A172 (cell line): Measurements from ENCODE around the gene EIF4A3. TPM values are rescaled to one million over a fixed set of nuclear protein-coding genes. Genes with fewer than 3 reads are reported as not detected.
"Not testable (repeated sequence)": the region's sequence is repeated elsewhere in the genome, so short reads cannot be mapped to it uniquely, and the experiment has no call there.

ENCODE experiments used
- DNase-seq: peaks from one replicate; pipeline ENCODE4 v3.0.0-alpha.2; 2015; ENCODE audit warnings: low spot score
- total RNA-seq: library from RNA; depleted of rRNA; stranded (reverse); fragments of >200 nt; shearing (Covaris generic); gene quantifications from 2 replicates; pipeline ENCODE4 v1.2.3, GENCODE V29; 2014

Gene EIF4A3
- total RNA-seq, 1 experiment from 2014 or later, result 184 TPM

DNA sequence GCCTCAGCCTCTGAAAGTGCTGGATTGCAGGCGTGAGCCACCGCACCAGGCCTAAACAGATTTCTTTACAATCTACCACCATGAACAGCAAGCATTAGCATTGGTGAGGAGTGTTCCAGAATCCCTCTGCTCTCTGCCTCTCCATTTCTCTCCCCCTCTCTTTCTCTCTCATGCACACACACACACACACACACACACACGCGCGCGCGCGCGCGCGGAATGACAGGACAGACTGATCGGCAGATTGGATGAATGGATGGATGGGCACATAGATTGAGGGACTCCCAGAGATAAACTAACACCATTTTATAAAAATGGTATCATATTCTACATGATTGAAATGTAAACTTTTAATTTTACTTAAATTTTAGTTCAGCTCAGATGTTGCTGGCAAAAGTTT, 26.2 kb upstream of the EIF4A3 start:
- no peak for DNase-seq

DNA sequence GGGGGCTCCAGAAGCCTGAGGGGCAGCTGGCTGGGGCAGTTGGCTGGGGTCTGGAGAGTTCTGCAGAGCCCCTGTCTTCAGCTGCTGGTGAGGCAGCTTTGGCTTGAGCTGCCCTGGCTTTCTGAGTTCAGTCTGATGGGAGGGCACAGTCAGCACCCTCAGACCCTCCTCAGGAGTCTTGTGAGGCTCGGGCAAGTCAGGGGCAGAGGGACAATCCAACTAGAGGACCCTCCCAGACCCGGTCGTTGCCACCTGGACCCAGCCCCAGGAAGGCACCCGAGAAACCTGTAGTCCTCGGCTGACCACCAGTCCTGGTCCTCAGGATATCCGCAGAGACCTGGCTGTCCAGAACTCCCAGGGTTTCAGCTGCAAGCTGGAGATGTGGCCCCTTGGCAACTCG, 24.8 kb upstream of the EIF4A3 start:
- DNase-seq, result no peak

GRCh38 chr17:80169784-80170500, 23.0 kb upstream of the EIF4A3 start, which contains the start of gene CARD14:
Gene CARD14, plus strand, starts transcription at chr17:80170030. Its CDS starts 11,409 bp downstream, at chr17:80181439.
- DNase-seq, result no peak

- no peak for DNase-seq
These were observed 22.2 kb upstream of the EIF4A3 start for GRCh38 chr17:80169107-80169506.

DNA sequence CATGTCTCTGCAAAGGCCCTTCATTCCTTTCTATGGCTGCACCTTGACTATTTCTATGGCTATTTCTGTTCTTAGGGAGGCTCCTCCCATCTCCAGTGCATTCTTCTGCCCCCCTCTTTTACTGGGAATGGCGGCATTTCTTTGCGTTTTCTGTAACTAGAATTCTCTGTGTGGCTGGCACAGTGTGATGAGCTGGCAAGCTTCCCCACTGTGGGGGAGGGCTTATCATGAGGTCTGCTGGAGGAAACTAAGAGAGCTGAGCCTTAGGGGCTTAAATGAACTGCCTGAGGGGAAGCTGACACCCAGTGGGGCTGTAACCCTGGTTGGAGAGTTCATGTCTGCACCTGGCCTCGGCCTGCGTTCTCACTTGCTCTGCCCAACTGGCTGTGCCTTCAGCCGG, 21.4 kb upstream of the EIF4A3 start:
- DNase-seq, result no peak

DNA sequence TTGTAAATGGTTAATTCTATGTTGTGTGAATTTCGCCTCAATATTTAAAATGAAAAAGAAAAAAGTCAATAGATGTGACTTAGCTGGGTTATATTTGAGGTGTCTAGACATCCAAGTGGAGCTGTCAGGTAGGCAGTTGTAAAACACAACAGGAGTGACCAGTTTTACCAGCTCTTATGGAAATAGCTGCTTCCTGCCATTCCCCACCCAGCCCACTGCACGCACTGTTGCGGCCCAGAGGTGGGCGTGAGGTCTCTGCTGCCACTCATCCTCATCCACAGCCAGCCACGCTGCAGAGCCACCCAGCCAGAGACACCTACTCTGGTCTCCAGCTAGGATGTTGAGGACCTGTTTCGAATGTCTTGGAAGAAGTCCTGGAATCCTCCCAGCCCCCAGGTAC, 19.5 kb upstream of the EIF4A3 start:
- DNase-seq, result no peak

DNA sequence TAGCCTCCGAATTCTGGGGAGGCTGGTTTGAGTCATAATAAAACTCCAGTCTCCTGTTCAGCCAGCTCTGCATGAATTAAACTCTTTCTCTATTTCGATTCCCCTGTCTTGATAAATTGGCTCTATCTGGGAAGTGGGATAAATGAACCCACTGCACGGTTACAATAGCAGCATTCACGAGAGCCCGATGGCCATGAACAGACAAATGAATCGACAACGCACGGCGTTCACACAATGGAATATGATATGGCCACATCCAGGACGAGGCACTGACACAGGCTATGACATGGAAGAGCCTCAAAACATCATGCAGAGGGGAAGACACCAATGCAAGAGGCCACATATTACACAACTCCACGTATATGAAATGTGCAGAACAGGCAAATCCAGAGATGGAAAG, 17.3 kb upstream of the EIF4A3 start:
- DNase-seq, result no peak

DNA sequence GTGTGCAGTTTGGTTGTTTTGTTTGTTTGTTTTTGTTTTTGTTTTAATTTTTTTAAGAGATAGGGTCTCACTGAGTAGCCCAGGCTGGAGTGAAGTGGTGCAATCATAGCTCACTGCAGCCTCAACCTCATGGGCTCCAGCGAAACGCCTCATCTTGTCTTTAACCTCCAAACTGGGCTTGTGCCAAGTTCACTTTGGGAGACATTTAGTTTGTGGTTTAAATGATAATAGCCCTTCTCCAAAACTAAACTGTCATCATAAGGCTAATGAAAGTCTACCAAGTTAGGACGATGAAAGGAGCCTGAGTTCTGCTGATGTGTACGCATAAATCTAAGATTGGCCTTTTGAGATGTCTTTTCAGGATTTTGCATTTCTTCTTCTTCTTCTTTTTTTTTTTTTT, 16.4 kb upstream of the EIF4A3 start:
- DNase-seq, result no peak

DNA sequence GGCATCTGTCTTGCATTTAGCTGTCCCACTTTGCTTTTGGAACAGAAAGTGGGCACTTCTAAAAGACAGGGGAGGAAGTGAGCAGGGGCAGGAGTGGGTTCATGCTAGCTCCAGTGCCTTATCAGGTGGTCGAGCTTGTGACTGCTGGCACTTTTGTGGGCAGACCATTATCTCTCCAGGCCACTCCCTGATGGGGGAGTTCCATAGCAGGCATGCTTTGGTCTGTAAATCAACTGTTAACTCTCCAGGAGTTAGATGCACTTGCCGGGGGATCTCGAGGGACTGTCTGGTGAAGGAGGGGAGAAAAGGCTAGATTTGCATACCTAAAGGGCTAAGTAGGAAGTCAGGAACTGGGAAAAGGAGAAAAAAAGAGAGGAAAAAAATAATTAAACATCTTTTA, 13.6 kb upstream of the EIF4A3 start:
- DNase-seq, result no peak

DNA sequence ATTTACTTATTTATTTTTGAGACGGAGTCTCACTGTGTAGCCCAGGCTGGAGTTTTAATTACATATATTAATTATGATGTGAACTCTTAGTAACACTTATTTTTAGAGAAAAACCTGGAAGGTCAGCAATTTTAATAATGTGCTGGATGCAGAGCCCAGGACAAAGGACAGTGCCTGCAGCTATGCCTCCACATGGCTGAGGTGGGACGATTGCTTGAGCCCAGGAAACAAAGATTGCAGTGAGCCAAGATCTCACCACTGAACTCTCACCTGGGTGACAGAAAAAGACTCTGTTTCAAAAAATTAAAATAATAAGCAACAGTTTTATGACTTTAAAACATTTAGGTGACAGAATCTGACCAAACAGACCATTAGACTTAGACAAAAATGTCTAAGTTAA, 11.9 kb upstream of the EIF4A3 start:
- no peak for DNase-seq

GRCh38 chr17:80155600-80155999, 8.7 kb upstream of the EIF4A3 start:
- not testable (repeated sequence) for DNase-seq

DNA sequence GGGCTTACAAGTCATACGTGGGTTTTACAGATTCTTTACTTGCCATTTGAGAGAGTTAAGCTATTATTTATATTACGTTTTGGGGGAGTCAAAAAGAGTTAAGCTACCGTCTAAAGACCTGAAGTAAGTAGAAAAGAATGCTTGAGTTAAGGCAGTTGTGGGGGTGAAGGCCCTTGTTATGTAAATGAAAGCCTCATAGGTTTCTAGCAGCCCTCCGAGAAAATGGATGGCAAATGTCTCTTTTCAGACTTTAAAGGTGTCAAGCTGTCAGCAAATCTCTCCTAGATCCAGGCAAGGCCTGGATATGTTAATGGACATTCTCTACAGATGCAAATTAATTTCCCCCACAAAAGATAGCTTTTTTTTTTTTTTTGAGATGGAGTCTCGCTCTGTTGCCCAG, 7.2 kb upstream of the EIF4A3 start:
- no peak for DNase-seq

GRCh38 chr17:80153004-80153403, 6.1 kb upstream of the EIF4A3 start:
- DNase-seq, result no peak

- peak; percentile 93 for DNase-seq
These were observed 5.3 kb upstream of the EIF4A3 start for GRCh38 chr17:80152081-80152702.

DNA sequence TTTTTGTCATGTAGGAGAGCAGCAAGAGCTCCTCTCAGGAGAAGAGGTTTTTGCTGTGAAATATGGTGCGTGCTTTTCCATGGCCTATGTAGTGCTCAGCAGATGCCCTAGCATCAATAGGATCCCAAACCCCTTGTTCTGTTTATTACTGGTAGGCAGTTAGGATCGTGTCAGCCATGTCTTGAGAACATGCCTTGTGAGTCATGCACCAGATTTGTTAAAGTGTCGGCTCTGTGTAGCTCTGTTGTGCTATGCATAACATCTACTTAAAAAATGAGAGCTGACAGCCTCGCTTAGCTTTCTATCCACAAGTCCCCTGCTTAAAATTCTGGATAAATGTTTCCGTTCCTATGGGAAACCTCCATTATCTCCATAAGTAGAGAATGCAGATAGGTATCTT, 4.4 kb upstream of the EIF4A3 start:
- DNase-seq, result peak; percentile 66

DNA sequence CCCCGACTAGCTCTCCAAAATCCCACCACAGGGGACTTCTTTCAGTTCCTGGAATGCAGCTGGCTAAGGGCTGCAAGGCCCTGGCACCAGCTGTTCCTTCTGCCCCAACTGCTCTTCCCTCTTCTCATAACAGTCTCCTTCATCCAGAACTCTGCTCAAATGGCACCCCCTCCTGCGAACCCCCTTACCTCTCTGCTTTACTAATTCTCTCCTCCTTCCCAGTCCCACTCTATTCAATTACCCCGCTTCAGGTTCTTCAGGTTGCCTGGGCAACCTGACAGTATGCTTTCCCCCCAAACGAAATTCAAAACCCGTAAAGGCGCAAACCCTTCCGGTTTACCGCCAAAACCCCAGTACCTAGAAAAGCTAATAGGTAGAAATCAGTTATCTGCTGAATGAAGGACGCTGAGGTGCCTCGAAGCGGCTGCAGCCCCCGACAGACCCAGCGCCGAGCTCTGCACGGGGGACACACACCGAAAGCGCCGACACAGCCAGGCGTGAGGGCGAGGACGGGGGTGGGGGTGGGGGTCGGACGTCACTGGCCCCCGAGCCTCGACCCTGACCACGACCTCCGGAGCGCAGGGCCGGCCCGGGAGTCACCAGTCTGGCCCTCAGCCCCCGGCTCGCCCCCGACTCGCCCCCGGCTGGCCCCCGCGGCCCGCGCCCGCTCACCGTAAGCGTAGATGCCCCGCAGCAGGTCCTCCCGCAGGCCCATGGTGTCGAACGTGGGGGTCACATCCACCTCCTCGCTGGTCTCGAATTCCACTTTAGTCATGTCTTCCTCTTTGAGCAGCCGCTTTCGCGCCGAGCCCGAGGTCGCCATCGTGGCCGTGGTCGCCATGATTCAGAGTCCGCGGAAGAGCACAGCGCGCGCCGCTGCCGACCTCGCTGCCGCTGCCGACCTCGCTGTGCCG, 550 bp downstream of the EIF4A3 start:
- no peak for DNase-seq

DNA sequence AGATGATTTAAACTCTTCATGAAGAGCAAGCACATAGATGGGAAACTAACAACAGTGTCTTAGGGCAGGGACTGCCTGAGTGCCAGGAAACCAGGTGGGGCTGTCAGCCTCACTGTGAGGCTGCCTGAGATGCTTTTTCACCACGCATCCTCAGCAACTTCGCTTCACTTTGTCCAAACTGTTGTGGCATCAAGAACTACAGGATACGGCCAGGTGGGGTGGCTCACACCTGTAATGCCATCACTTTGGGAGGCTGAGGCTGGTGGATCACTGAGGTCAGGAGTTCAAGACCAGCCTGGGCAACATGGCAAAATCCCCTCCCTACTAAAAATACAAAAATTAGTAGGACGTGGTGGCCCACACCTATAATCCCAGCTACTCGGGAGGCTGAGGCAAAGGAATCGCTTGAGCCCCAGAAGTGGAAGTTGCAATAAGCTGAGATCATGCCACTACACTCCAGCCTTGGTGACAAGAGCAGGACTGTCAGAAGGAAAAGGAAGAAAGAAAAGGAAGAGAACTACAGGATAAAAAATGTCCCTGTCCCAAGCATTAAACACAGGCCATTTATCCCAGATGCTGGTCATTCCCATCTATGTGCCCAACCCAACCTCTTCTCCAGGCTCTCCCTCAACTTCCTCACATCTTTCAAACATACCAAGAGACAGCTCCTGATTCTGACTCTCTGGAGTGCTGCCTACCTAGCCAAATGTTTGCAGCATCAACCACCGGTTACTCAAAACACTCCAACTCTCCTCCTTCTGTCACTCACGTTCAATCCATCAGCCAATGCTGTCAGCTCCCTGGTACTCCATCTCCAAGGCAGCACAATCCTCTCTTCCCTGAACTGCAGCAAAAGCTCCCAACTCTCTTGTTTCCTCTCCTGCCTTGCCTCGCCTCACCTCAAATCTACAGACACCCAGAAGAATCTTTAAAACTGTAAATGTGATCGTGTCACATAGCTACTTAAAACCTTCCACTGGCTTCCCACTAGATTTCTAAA, 1.6 kb downstream of the EIF4A3 start:
- DNase-seq, result no peak

GRCh38 chr17:80142929-80143328, 4.0 kb downstream of the EIF4A3 start:
- DNase-seq, result no peak

DNA sequence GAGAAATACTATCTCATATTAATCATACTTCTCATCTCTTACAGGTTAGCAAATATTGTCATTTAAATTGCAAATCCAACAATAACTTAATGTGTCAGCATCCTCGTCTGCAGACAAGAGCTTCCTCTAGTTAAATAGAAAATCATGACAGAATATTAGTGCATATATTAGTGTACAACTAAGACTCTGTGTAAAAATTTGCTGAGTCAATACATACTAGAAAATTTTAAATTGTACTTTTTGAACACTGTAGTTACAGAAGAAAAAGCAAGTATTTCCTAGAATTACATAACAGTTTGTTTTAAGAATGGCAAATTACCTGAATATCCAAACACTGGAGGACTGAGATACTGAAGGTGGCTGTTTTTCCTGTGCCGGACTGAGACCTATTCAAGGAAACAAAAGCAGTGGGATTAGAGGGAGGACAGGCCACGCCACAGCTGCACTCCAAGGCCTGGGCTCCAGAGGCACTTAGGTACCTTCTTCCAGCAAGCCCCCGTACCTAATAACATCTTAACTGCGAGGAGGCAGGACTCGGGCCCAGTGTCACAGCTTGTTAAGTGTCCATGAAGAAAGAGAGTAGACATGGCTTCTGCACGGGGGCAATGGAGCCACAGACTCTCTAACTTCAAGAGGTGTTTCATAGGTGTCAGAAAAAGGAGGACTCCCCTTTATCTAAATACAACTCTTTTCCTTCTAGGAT, 5.3 kb downstream of the EIF4A3 start:
- DNase-seq, result no peak

DNA sequence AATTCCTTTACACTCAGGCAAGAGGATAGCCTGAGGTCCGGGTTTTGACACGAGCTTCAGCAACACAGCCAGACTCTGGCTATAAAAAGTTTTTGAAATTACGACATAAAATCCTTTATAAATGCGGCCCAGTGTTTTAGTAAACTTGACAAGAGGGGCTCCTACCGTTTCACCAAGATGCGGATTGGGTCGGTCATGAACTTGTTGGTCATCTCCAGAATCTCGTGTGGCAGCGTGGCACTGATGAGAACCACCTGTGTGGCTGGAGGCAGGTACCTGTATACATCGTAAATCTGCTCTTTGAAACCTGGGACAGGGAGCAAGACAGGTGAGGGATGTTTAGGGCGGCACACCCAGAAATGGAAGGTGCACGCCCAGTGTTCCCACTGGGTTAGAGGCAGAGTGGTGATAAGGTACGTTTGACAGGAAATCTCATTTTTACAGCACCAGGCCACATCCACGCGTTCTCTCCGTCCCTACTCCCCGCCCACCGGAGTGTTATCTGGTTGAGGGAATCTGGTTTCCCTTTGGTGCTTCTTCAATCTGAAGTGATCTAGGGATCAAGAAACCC, 8.0 kb downstream of the EIF4A3 start:
- no peak for DNase-seq
